ENCODE measurements around the gene CLDN9.

GRCh38 chr16:3032624-3033023 is 19.9 kb downstream of the CLDN9 start:
- TF ChIP-seq CTCF (IDR thresholded peaks at IDR 0.05) (no peak), POLR2A (IDR thresholded peaks at IDR 0.05) (no peak)
